NCI-H2227 (cell line): Measurements from ENCODE around the gene CLEC17A.
"Not testable (repeated sequence)": the region's sequence is repeated elsewhere in the genome, so short reads cannot be mapped to it uniquely, and the experiment has no call there.

ENCODE experiments used
- DNase-seq: peaks from one replicate; lab custom pipeline; 2025; ENCODE audit not compliant: unreplicated experiment; lab: John Stamatoyannopoulos, UW

Gene CLEC17A

GRCh38 chr19:14558370-14559066, 24.4 kb upstream of the CLEC17A start:
- DNase-seq, result no peak

GRCh38 chr19:14559916-14560775, 22.7 kb upstream of the CLEC17A start:
- no peak for DNase-seq

- no peak for DNase-seq
Observed at GRCh38 chr19:14560776-14561108, 22.1 kb upstream of the CLEC17A start.

GRCh38 chr19:14561249-14561648, 21.6 kb upstream of the CLEC17A start:
- no peak for DNase-seq

- DNase-seq, result no peak
Observed at GRCh38 chr19:14561847-14562351, 21.0 kb upstream of the CLEC17A start.

- DNase-seq, result no peak
Observed at GRCh38 chr19:14562660-14563589, 20.0 kb upstream of the CLEC17A start.

- no peak for DNase-seq
Observed at GRCh38 chr19:14563590-14563926, 19.3 kb upstream of the CLEC17A start.

GRCh38 chr19:14563989-14564651, 18.8 kb upstream of the CLEC17A start:
- no peak for DNase-seq

- DNase-seq, result not testable (repeated sequence)
Observed at GRCh38 chr19:14564652-14565297, 18.1 kb upstream of the CLEC17A start.

GRCh38 chr19:14565298-14565679, 17.6 kb upstream of the CLEC17A start:
- DNase-seq, result no peak

GRCh38 chr19:14565765-14566711, 16.8 kb upstream of the CLEC17A start:
- no peak for DNase-seq

GRCh38 chr19:14566712-14567077, 16.2 kb upstream of the CLEC17A start:
- DNase-seq, result no peak

- no peak for DNase-seq
Observed at GRCh38 chr19:14567079-14567478, 15.8 kb upstream of the CLEC17A start.

- no peak for DNase-seq
Observed at GRCh38 chr19:14570864-14571527, 11.9 kb upstream of the CLEC17A start.

- peak; percentile 93 for DNase-seq
Observed at GRCh38 chr19:14571695-14572490, 11.0 kb upstream of the CLEC17A start, which contains the start of gene NDUFB7. TSS of gene NDUFB7 (minus strand) at chr19:14572066. CDS start at chr19:14572000, 66 bp downstream.

GRCh38 chr19:14575428-14575980, 7.4 kb upstream of the CLEC17A start:
- DNase-seq, result no peak

- no peak for DNase-seq
Observed at GRCh38 chr19:14576363-14576762, 6.5 kb upstream of the CLEC17A start.
